HG03175 (cell line): Measurements from ENCODE around the gene ITSN1.
"Not testable (repeated sequence)": the region's sequence is repeated elsewhere in the genome, so short reads cannot be mapped to it uniquely, and the experiment has no call there.

ENCODE experiments used
- ATAC-seq: cut with Tn5 transposase; IDR thresholded peaks from one replicate; pipeline ENCODE4 v1.9.1; 2021; ENCODE audit warnings: mild to moderate bottlenecking, moderate library complexity; ENCODE audit not compliant: unreplicated experiment

The ITSN1 gene

DNA sequence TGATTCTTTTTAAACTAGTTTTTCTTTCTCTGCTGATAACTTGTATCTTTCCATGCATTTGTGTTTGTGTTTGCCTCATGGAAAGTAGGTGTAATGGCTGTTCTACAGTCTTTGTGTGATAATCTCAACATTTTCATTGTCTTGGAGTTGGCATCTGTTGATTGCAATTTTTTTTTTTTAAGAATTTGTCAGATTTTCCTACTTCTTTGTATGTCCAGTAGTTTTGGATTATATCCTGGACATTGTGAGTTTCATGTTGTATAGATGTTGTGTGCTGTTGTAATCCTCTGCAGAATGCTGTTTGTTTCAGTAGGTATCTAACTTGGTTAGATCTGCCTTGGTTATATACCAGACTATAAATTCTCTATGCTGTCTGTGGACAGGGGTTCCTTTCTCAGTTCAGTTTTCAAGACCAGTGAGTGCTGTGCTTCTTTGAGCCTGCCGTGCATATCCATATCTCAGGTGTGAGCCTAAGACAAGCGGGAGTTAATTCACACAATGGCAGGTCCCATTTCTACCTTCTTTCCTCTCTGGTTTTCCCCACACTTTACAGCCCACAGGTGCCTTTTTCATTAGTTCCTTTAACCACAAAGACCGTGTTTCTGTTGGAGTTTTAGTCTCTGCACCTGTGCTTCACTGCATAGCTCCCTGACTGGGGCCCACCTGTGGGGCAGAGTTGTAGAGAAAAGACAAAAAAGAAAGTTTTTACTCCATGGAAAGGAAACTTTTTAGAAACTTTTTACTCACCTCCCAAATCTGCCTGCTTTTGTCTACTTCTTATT, 69.9 kb downstream of the ITSN1 start:
- ATAC-seq: no peak

DNA sequence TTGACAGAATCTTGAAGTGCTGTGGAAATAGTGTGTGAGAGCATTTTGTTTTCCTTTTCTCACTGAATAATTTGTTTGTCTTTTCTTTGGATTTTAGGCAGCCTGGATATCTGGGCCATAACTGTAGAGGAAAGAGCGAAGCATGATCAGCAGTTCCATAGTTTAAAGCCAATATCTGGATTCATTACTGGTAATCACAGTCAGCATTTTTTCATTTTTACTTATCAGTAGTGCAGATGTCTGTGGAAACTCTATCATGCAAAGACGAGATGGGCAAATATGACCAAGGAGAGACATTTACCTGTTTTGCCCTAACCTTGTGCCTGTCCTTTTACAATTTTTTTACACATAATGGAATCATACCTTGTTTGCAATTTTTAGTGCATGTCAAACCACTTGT, 78.8 kb downstream of the ITSN1 start:
- no peak for ATAC-seq

DNA sequence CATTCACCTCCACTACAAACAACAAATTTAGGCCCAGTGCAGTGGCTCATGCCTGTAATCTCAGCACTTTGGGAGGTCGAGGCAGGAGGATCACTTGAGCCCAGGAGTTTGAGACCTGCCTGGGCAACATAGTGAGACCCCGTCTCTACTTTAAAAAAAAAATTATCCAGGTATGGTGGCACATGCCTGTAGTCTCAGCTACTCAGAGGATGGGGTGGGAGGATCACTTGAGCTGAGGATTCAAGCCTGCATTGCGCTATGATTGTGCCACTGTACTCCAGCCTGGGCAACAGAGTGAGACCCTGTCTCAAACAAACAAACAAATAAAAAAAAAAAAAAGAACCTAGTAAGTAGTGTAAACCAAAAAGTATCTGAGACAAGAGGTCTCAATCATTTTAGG, 86.8 kb downstream of the ITSN1 start:
- not testable (repeated sequence) for ATAC-seq

DNA sequence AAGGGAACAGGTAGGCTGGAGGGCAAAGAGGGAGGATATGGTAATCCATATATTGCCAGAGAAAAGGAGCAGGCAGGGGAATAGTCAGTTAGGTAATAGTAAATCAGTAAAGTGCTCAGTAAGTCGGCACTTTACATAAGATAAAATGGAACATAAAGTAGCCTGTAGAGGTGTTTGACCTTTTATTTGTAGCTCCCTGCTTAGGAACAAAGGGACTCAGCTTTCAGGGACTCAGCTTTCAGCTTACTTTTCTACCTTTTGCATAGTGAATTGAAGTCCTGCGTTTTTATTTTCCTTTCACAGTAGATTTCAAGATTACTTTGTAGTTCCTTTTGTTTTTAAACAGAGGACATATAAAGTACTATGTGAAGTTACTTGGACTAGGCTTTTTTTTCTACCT, 87.3 kb downstream of the ITSN1 start:
- ATAC-seq: no peak

DNA sequence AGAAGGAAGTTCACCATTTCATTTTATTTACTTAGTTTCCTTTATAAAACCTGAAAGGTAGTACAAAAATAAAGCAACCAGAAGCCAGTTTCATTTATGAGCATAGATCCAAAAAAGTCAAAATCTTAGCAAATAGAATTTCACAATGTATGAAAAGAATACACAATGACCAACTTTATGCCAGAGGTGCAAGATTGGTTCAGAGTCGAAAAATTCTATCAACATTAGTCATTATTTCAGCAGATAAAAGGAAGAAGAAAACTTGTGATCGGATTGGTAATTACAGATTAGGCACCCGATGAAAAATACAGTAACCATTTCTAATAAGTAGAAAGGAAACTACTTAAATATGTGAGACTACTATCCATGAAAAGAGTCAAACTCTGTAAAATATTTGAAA, 89.1 kb downstream of the ITSN1 start:
- ATAC-seq: no peak

DNA sequence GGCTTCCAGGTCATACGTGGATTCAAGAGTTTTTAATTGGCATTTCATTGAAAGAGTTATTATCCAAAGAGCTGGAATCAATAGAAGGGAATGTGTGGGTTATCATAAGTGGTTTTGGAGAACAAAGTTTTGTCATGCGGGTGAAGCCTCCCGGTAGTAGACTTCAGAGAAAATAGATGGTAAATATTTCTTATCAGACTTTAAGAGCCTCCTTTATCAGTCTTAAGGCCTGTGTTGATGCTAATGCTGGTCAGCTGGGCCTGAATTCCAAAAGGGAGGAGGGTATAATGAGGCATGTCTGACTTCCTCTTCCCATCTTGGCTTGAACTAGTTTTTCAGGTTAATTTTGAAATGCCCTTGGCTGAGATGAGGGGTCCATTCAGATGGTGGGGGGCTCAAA, 89.7 kb downstream of the ITSN1 start:
- ATAC-seq: no peak

DNA sequence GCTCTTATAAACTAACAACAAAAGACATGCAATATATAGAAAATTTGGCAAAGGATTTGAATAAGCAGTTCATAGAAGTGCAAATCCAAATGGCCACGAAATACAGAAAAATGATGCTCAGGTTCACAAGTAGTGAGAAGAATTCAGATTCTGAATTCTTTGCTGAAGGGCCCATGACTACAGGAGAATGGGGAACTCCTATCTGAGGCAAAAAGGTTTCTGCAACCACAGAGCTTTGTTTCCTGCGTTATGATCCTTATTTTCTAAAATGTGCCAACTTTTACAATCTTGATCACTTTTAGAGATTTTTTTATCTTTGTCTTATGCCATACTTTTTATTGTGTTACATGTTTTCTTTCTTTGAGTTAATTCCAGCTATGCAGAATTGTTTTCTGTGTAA, 91.3 kb downstream of the ITSN1 start:
- no peak for ATAC-seq

DNA sequence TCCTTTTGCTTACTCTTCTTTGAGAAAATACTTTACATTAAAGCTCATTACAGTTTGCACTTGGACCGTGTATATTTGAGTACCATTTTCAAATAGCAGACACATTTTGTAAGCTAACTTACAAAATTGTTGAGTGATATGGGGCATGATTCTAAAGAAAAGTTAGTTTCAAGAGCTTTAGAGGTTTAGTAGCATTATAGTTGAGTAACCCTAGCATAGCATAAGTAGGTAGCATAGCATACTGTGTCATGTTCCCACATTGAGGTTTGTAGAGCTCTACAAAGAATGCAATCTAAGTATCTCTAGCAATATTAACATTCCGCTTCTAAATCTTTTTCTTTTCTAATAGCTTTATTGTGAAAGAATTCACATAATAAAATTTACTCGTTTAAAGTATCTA, 92.0 kb downstream of the ITSN1 start:
- no peak for ATAC-seq

DNA sequence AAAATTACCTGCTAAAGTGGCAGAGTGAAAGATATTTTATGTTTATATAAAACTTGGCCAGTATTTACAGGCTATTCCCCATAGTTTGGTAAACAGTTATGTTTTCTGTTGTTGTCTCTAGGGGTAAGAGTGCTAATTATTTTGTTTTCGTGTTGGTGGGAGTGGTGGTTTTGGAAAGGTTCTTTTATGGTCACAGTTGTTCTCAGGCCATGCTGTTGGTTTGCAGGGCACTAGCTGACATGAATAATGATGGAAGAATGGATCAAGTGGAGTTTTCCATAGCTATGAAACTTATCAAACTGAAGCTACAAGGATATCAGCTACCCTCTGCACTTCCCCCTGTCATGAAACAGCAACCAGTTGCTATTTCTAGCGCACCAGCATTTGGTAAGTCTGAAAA, 92.5 kb downstream of the ITSN1 start:
- ATAC-seq: no peak

DNA sequence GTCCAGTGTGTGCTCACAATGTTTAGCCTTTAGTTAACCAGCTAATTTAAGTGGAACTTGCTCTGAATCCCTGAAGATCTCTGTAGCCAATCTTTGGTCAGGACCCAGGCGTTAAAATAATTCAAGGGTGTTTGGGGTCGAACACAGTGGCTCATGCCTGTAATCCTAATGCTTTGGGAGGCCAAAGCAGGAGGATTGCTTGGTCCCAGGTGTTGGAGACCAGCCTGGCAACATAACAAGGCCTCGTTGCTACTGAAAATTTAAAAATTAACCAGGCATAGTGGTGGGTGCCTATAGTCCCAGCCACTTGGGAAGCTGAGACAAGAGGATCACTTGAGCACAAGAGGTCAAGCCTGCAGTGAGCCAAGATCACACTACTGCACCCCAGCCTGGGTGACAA, 94.3 kb downstream of the ITSN1 start:
- ATAC-seq: no peak

DNA sequence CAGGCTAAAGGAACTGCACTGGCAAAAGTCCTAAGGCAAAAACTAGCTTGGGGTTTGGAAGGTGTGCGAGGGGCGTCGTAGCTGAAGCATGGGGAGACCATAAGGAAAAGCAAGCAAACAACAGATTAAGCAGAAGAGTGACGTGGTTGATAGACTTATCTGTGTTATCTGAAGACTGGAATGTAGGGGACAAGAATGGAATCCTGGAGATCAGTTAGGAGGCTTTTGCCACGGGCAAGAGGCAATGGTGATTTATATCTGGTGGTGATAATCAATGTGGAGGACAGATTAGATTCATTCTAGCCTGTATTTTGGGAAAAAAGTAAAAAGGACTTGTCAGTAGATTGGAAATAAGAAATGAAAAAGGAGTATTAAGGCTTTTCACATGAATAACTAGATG, 97.4 kb downstream of the ITSN1 start:
- no peak for ATAC-seq

DNA sequence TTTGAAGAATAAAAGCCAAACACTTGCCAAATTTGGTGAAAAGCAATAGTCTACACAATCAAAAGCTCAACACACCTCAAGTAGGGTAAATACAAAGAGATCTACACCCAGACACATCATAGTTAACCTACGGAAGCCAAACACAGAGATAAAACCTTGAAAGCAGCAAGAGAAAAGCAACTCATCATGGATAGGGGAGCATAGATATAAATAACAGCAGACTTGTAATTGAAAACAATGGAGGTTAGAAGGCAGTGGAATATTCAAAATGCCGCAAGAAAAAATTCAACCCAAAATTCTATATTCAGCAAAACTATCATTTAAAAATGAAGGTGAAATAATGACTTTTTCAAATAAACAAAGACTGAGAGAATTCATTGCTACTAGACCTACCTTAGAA, 105.1 kb downstream of the ITSN1 start:
- ATAC-seq: no peak

DNA sequence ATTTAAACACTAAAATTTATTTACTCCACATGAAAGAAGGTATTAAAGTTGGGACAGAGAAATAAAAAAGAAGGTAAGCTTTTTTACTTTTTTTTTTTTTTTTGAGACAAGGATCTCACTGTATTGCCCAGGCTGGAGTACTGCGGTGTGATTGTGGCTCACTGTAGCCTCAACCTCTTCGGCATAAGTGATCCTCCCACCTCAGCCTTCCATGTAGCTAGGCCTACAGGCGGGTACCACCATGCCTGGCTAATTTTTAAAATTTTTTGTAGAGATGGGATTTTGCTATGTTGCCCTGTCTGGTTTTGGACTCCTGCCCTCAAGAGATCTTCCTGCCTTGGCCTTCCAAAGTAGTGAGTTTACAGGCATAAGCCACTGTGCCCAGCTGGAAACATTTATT, 106.6 kb downstream of the ITSN1 start:
- no peak for ATAC-seq

DNA sequence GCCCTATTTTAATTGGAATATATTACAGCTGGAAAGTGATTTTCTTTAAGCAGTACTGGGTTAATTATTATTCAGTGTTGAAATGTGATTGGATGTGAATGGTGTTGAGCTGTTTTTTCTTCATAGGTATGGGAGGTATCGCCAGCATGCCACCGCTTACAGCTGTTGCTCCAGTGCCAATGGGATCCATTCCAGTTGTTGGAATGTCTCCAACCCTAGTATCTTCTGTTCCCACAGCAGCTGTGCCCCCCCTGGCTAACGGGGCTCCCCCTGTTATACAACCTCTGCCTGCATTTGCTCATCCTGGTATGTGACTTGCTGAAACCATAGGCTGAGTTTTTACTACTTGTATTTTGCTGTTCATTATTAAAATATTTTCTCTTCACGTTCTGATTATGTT, 107.7 kb downstream of the ITSN1 start:
- ATAC-seq: no peak

DNA sequence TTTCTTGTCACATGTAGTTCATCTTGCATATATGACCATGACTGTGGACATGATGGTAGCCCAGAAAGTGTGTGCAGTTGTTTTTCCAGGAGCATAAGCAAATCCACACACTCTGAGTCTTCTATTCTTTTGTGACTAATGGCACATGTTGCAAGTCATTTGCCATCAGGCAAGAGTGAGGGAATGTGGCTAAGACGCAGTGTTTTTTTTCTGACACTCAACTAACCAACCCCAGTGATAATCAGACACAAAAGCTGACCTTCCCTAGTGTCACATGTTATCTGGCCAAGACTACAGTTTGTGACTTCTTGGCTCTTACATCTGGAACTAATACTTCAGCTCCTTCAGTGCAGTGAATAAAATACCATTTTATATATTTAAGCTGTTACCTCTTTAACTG, 108.8 kb downstream of the ITSN1 start:
- ATAC-seq: no peak

DNA sequence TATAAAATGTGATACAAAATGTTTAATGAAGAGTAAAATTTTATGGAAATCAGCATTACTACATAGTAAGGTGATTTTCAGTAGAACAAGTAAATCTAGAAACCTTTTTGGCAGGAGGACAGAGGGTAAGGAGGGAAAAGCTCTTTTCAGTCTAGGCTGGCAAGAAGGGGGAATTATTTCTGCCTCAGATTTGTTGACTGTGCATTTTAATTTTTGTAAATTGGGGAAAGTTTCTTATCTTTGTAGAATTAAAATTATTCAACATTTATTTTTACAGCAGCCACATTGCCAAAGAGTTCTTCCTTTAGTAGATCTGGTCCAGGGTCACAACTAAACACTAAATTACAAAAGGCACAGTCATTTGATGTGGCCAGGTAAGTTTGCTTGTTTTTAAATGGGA, 109.2 kb downstream of the ITSN1 start:
- no peak for ATAC-seq

DNA sequence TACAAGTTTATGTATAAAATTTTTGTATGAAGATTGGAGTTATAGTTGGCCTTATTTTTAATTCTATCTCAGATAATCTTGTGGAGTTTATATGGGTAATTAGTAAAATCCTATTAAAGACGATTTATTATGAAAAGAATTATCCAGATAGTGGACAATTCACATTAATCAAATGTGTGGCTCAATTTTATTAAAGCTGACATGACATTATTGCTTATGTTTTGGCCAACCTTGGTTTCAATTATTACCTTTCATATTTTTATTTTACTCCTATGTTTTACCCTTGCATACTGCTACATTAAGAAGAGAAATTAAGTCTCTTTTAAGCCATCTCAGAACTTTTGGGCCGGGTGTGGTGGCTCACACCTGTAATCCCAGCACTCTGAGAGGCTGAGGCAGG, 110.0 kb downstream of the ITSN1 start:
- ATAC-seq: no peak

DNA sequence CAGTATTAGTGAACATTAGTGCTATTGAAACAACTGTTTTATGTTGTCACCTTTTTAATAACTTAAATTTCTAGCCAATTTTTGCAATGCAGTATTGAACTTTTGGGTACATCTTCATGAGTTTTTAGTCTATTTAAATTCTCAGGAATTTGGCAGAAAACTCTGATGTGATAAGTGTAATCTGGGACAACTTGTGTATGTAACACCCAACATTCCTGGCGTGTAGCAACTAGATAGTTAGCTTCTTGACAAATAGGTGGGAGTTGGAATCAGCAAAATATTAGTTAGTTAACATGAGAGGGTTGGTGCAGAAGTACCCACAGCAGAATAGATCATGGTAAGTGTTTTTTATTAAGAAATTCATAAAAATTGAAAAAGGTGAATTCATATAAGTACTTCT, 111.6 kb downstream of the ITSN1 start:
- ATAC-seq: no peak

DNA sequence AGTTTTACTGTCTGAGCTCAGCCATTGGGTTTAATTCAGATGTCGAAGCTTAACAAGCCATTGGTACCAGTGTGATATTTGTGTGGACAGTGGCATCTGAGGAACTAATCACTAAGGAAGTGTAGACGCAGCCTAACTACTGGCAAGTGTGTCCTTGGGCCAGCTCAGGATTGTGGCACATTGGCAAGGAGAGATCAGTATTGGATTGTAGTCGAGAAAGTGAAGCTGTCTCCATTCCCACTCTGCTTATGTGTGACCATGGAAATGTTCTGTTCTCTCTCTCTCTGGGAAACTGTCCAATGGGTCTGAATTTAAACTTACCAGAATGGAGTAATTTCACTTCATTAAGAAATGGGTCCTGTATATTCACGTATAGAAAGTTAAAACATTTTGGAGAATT, 112.2 kb downstream of the ITSN1 start:
- ATAC-seq: no peak

DNA sequence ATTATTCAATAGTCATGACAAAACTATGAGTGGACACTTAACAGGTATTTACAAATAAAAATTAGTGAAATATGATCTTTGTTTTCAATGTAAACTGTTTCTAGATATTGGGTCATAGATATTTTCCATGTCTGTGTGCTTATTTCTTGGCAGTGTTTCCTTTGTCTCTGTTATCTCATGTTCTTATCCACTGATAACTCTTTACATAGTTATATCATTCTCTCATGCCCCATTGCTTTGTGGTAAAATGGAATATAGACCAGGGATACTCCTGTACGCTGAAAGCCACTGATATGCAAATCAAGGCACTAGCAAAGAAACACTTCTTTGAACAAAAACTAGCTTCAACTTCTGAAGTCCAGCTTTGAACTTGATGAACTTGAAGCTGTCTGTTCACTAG, 113.1 kb downstream of the ITSN1 start:
- ATAC-seq: no peak

DNA sequence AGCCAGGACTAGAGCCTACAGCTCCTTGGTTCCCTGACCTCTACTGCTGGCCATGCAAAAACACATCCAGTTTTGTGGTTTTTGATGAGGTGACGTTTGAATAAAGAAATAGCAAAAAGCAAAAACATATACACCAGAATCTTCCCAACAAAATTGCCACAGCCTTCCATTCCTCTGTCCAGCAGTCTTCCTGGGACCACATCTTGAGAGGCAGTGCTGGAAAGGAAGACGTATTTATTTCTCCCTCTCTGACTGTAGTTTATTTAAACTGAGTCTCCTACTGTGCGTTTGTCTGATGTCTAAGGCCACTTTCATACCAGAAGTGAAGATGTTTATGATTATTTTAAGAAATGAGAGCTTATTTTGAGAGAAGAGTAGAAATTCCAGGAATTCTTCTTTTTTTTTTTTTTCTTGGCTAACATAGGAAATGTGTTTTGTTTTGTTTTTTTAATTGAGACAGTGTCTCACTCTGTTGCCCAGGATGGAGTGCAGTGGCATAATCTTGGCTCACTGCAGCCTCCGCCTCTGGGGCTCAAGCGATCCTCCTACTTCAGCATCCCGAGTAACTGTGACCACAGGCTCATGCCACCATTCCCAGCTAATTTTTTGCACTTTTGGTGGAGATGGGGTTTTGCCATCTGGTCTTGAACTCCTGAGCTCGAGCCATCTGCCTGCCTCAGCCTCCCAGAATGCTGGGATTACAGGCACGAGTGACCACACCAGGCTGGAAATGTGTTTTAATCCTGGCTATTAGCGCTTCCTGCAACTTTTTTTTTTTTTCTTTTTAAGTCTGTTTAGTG, 118.5 kb downstream of the ITSN1 start:
- ATAC-seq: no peak

DNA sequence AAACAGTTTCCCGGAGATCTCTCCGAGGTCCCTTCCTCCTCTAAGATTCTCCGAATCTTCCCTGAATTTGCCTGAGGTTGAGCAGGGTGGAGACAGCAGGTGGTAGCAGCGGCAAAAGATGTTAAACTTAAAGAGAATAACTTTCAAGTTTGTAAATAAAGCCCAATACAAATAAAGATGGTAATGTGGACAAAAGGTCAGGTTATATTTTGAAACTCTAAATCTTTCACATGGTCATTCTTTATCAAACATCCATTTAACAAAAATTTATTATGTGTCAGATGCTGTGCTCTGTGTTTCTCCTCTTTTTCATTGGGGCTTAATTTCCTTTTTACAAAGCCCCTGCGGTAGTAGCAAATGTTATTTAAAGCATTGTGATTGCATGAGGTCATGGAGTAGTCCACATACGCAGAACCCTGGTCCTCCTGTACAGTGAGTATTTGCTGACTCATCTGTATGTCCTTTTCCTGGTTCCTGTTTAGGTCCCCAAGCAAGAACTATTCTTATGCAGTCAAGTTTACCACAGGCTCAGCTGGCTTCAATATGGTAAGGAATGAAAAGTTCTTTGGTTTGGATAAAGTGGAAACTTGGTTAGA, 119.2 kb downstream of the ITSN1 start:
- ATAC-seq: no peak
